ENCODE data around the gene DHRS9.

Gene DHRS9

DNA sequence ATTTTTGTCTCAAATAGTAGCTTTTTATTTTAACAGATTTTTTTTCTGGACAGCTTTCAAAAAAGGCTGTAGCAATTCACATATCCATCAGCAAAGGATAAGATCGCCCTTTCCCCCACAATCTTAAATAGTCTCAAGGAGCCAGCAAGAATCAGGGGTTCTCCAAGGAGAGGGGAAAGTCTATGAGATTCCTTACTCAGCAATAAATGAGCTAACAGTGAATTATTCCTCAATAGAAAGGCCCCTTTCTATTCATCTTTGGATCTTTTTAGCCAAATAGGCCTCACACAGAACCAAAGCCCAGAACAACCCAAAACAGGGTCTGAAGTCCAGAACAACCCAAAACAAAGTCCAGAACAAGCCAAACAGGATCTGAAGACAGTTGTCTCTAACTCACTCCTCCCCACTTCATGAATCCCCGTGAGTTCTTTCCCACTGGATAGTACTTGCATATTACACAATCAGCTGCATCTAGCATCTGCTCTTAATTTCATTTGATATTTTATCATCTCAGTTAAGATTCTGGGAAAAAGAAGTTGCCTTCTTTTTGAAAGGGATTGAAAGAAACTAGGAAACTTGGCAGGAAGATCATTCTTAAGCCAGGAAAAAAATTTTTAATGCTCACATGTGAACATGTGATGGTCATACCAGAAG is 3.4 kb upstream of the DHRS9 start:
- DNase-seq, result no peak

- DNase-seq, result no peak
Observed at GRCh38 chr2:169066897-169067296, 2.5 kb upstream of the DHRS9 start.

GRCh38 chr2:169069833-169070232 is 470 bp downstream of the DHRS9 start:
- no peak for DNase-seq

GRCh38 chr2:169071455-169071854 is 2.1 kb downstream of the DHRS9 start:
- no peak for DNase-seq

DNA sequence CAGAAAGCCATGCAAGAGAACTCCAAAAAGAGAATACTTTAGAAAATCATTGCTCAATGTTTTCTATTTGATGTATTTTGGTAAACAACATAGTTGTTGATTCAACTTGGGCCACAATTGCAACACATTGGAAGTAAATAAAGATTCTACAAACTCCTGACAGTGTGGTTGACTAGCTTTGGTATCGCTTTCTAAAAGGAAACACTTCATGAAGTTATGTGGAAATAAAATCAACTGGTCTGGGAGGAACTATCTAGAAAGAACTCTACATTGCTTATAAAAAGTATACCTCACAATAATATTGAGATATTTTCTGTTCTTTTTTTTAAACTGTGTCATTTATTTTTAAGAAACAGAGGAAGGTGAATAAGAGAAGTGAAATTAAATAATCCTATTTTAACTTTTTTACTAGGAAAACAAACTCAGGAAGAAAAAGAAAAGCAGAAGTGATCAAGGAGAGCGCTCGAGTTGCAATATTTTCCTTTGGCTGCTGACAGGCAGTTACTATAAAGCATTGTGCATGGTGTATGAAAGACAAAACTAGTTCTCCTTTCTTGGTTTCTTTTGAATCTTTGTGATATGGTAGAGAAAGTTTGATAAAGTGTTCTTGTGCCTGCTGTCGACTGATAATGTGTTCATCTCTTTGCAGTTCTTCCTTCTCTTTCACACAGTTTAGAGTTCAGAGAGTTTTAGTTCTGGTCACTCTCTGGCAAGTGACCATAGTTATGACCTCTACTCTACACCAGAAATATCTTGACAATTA is 3.0 kb downstream of the DHRS9 start:
- DNase-seq, result no peak

DNA sequence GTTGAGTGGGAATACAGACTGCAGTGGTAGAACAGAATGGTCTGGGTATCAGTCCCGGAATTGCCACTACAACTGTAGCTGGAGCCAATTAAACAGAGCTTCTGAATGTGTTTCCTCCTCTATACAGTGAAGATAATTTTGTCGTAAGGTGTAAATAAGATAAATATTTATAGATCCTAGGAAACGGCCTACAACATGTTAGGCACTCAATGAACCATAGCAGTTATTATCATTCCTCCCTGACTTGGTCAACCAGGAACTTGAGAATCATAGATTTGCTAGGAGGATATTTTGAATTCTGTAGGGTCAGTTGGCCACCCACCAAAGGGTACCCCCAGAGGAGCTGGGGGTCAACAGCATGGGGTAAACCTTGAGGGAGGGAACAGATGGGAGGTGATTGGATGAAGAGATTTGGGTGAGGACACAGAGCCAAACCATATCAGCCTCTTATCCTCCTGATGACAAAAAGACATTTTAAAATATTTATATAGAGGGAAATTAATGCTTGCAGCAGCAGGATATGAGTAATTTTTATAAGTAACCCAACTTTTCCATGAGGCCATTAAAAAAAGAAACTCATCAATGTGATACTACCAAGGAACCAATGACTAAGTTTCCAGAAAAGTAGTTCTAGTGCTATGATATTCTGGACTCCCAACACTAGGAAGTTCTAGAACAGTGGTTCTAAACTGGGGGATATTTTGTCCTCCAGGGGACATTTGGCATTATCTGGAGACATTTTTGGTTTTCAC is 4.0 kb downstream of the DHRS9 start:
- DNase-seq, result no peak

- DNase-seq, result no peak
Observed at GRCh38 chr2:169073963-169074751, 4.8 kb downstream of the DHRS9 start.

- no peak for DNase-seq
Observed at GRCh38 chr2:169077674-169078240, 8.4 kb downstream of the DHRS9 start.

- no peak for DNase-seq
Observed at GRCh38 chr2:169080250-169081069, 11.1 kb downstream of the DHRS9 start.

DNA sequence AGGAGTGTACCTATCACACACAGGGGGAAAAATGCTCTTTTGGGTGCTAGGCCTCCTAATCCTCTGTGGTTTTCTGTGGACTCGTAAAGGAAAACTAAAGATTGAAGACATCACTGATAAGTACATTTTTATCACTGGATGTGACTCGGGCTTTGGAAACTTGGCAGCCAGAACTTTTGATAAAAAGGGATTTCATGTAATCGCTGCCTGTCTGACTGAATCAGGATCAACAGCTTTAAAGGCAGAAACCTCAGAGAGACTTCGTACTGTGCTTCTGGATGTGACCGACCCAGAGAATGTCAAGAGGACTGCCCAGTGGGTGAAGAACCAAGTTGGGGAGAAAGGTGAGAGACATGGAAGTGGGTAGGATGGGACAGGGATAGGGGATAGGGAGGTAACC is 12.2 kb downstream of the DHRS9 start:
- DNase-seq, result no peak

DNA sequence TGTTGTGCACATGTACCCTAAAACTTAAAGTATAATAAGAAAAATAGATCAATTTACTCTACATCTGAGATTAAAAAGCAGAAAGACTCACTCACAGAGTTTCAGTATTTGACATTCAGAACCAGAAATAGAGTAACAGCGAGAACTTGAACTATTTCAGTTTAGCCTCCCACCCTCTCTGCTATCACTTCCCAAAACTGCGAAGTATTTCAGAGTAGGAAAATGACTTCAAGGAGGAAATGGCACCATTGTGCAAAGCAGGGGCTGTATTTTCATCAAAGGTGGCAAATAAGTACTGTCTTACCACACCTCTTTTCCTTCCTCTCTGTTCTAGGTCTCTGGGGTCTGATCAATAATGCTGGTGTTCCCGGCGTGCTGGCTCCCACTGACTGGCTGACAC is 13.6 kb downstream of the DHRS9 start:
- DNase-seq, result no peak

GRCh38 chr2:169086893-169087467 is 17.6 kb downstream of the DHRS9 start:
- no peak for DNase-seq

DNA sequence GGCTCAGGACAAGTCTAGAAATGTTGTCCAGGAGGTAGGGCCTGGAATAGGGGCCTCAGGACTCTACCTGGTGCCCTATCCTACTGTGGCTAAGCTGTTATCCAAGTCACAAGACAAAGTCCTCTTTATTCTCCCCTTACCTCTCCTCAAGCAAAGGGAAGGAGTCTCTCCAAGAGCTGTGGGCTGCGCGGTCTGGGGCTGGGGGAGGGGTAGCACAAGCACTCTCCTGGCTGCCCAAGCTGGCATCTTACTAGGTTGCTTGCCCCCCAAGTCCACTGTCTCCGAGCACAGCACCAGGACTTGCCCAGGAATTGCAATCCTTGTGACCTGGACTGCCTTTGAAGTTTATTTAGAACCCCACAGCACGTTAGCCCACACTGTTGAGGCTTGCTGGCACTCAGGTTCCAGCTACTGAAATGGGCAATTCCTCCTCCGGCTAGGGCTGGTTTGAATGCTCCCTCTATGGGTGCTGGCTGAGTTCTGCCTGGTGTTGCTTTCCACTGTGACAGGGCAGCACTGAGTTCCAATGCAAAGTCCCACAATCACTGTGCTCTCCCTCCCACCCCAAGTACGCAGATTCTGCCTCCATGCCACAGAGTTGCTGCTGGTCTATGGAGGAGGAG is 18.5 kb downstream of the DHRS9 start:
- DNase-seq, result no peak

DNA sequence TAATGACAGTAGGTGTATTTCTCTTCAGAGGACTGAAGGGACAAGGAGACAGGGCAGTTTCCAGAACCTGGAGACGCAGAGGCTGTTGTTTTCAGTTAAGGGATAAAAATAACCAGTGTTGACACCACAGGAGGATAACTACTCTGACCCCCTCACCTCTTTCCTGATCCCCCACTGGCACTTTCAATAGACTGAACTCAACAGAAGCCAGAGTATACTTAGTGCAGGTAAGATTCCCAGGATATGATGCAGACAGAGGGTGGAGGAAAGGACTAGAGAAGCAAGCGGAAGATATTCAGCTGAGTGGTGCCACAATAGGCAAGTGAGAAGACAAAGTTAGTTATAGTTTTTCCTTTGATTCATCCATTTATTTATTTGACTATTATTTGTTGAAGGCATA is 19.8 kb downstream of the DHRS9 start:
- DNase-seq, result no peak

GRCh38 chr2:169090133-169090820 is 20.9 kb downstream of the DHRS9 start:
- no peak for DNase-seq

- no peak for DNase-seq
Observed at GRCh38 chr2:169091256-169091655, 21.9 kb downstream of the DHRS9 start.

GRCh38 chr2:169091761-169092519 is 22.6 kb downstream of the DHRS9 start:
- DNase-seq, result no peak

GRCh38 chr2:169093535-169093934 is 24.2 kb downstream of the DHRS9 start:
- DNase-seq, result no peak

- DNase-seq, result no peak
Observed at GRCh38 chr2:169094676-169095075, 25.3 kb downstream of the DHRS9 start.

All from activated CD8-positive, alpha-beta memory T cell treated with anti-CD3 and anti-CD28 coated beads, Interleukin-2, amount 50 U/mL, for 4 hours (primary cell).